ENCODE data around the gene ART1.
"Not testable (repeated sequence)": the region's sequence is repeated elsewhere in the genome, so short reads cannot be mapped to it uniquely, and the experiment has no call there.

The ART1 gene

DNA sequence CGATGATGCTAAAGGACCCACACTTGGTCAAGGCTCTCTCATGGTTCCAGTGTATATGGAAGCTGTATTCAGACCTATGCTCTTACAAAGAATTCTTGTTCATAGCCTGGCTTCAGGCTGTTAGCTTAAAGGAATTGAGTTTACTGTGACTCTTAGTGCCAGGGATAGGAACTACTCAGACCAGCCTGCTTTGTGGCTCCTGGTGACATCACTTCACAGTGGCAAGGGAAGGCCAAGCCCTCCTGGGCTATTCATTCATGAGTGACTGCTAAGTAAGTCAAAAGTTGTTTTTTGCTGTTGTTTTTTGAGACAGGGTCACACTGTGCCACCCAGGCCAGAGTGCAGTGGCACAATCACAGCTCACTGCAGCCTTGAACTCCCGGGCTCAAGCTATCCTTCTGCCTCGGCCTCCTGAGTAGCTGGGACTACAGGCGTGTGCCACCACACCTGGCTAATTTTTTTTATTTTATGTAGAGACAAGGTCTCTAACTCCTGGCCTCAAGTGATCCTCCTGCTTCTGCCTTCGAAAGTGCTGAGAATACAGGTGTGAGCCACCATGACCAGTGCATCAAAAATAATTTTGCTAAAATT lies 12.8 kb upstream of the ART1 start:
- DNase-seq = no peak

GRCh38 chr11:3635641-3636375 lies 9.1 kb upstream of the ART1 start:
- no peak for DNase-seq

DNA sequence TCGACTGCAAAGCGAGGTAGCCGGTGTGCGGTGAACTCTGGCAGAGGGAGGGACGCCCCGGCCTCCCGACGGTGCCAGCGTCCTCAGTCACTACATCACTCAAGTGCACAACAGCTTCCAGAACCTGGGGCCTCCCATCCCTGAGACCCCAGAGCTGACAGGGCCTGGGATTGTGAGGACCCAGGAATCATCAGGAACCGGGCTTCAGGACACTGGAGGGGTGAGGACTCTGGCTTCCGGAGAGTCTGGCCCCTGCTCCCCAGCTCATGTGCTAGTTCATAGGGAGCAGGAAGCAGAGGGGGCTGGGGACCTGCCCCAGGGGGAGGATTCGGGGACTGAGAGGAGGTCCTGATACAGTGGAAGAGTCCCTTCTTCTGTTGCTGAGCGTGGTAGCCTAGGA lies 7.7 kb upstream of the ART1 start:
- DNase-seq = no peak

DNA sequence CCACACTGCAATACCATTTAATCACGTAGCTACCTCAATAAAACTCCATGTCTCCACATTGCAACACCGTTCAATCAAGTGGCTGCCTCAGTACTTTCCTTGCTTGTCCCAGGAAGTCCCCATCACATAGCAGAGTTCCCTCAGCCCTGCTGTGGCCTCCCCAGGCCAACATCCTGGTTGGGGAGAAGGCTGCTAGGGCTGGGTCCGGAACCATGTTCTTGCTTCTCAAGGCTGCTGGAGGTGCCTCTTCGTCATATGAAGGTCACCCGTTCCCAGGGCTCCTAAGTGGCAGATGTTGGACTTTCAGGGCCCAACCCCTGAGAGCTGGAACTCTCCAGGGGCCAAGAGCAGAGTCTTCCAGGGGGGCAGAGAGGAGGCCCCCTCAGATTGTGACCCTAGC lies 6.4 kb upstream of the ART1 start:
- DNase-seq = no peak

- no peak for DNase-seq
These were observed 5.1 kb upstream of the ART1 start for GRCh38 chr11:3639841-3640240.

DNA sequence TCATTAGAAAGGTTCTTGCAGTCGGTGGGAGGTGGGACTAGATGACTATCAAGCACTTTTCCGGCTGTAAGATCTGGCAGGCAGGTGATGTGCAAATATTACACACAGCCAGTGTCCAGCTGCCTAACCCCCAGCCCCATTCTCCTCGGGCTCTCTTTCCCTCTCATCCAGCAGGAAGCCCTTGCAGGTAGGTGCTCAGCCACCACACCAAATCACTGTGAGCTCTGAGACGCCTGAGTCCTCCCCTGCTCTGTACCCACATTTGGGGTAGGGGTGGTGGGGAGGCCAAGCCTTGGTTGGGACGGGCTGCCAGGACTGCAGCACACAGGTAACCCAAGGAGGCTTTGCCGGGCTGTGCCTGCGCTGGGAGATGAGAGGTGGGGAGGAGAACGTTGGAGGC lies 3.7 kb upstream of the ART1 start:
- no peak for DNase-seq

DNA sequence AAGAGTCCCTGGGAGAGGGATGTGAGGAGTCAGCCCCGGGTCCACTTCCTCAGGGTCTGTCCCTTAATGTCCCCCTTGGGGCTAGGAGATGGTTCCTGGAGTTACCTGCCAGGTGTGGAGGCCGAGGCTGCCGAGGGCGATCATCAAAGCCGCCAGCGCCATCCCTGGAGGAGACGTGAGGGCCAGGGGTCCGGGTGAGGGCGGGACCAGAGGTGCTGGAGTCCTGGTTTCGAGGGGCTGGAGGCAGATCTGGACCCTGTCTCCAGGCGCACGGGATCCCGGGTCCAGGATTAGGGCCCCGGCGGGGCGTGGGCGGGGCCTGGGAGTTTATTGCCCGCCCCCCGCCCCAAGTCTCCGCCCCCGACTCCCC lies 3.2 kb upstream of the ART1 start, which contains the start of gene ART5:
ART5 (minus strand) TSS at position 292 of the 370 bp plus-strand sequence; CDS start at position 162, 130 bp downstream.
- DNase-seq = no peak

- DNase-seq = peak; percentile 21
These were observed 2.6 kb upstream of the ART1 start for GRCh38 chr11:3642071-3642951.

- DNase-seq = not testable (repeated sequence)
These were observed 1.8 kb upstream of the ART1 start for GRCh38 chr11:3643102-3643546.

DNA sequence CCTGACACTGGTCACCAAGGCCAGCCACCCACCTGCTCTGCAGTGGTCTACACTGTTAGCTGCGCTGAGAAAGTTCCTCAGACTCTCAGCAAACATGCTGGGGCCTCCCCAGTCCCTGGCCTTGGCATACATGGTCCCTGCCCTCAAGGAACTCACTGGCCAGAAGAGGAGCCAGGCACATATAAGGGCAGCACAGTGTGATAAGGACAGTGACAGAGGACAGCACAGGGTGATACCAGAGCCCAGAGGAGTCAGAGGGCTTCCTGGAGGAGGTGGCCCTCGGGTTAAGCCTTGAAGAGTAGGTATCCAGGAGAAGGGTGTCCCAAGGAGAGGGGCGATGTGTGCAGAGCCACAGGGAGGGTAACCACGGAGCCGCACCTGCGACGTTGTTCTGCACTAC lies 624 bp downstream of the ART1 start:
- DNase-seq = no peak

DNA sequence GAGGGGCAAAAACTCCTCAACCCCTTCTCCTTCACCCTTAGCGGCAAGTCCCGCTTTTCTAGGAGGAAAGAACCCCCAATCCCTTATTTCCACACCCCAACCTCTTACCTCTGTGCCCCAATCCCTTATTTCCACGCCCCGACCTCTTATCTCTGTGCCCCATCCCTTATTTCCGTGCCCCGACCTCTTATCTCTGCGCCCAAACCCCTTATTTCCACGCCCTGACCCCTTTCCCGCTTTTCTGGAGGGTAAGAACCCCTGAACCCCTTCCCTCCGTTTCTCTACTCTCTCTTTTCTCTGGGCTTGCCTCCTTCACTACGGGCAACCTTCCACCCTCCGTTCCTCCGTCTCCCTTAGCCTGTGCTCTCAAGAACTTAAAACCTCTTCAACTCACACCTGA lies 3.9 kb downstream of the ART1 start:
- not testable (repeated sequence) for DNase-seq

- DNase-seq = not testable (repeated sequence)
These were observed 4.4 kb downstream of the ART1 start for GRCh38 chr11:3649374-3649773.

DNA sequence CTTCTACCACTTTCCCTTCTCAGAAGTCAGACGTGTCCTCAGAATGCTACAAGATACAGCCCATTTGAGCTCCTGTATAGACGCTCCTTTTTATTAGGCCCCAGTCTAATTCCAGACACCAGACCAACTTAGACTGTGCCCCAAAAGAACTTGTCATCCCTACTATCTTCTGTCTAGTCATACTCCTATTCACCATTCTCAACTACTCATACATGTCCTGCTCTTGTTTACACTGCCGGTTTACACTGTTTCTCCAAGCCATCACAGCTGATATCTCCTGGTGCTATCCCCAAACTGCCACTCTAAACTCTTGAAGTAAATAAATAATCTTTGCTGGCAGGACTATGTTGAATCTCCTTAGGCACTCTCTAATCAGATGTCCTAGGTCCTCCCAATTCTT lies 7.6 kb downstream of the ART1 start:
- not testable (repeated sequence) for DNase-seq

- no peak for DNase-seq
These were observed 10.6 kb downstream of the ART1 start for GRCh38 chr11:3655547-3655946.

DNA sequence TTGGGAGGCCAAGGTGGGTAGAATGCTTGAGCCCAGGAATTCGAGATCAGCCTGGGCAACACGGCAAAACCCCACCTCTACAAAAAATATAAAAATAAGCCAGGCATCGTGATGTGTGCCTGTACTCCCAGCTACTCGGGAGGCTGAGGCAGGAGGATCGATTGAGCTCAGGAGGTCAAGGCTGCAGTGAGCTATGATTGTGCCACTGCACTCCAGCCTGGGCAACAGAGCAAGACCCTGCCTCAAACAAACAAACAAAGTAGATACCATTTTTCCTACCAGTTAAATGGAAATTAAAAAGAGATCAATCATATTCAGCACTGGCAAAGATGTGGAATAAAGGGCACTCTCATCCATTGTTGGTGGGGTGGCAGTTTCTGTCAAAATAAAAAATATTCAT lies 12.4 kb downstream of the ART1 start:
- not testable (repeated sequence) for DNase-seq

DNA sequence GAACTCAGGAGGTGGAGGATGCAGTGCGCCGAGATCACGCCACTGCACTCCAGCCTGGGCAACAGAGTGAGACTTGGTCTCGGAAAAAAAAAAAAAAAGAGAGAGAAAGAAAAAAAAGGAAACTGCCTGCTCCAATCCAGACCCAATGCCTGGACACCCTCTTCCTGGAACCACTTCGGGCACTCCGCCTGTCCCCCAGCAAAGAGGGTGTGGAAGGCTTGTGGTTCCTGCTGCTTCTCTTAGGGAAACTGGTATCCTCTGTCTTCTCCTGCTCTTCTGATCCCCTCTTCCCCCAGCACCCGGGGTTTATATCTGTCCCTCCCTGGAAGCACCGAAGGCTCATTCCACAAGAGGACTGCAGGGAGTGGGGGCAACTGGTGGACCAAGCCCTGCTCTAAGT lies 13.3 kb downstream of the ART1 start:
- no peak for DNase-seq

DNA sequence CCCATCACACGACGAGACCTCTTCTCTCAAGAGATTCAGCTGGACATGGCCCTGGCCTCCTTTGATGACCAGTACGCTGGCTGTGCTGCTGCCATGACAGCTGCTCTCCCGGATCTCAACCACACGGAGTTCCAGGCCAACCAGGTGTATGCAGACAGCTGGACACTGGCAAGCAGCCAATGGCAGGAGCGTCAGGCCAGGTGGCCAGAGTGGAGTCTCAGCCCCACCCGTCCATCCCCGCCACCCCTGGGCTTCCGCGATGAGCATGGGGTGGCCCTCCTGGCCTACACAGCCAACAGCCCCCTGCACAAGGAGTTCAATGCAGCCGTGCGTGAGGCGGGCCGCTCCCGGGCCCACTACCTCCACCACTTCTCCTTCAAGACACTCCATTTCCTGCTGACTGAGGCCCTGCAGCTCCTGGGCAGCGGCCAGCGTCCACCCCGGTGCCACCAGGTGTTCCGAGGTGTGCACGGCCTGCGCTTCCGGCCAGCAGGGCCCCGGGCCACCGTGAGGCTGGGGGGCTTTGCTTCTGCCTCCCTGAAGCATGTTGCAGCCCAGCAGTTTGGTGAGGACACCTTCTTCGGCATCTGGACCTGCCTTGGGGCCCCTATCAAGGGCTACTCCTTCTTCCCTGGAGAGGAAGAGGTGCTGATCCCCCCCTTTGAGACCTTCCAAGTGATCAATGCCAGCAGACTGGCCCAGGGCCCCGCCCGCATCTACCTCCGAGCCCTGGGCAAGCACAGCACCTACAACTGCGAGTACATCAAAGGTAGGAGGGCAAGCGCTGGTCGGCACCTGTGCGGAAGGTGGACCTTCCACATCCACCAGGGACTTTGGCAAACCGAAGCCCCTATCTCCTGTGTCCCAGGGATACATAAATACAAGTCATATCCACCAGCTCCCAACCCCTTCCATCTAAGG lies 14.9 kb downstream of the ART1 start:
- no peak for DNase-seq

GRCh38 chr11:3660960-3661359 lies 16.0 kb downstream of the ART1 start:
- DNase-seq = no peak

GRCh38 chr11:3662856-3663255 lies 17.9 kb downstream of the ART1 start:
- DNase-seq = no peak

- DNase-seq = no peak
These were observed 19.2 kb downstream of the ART1 start for GRCh38 chr11:3664032-3664630.

DNA sequence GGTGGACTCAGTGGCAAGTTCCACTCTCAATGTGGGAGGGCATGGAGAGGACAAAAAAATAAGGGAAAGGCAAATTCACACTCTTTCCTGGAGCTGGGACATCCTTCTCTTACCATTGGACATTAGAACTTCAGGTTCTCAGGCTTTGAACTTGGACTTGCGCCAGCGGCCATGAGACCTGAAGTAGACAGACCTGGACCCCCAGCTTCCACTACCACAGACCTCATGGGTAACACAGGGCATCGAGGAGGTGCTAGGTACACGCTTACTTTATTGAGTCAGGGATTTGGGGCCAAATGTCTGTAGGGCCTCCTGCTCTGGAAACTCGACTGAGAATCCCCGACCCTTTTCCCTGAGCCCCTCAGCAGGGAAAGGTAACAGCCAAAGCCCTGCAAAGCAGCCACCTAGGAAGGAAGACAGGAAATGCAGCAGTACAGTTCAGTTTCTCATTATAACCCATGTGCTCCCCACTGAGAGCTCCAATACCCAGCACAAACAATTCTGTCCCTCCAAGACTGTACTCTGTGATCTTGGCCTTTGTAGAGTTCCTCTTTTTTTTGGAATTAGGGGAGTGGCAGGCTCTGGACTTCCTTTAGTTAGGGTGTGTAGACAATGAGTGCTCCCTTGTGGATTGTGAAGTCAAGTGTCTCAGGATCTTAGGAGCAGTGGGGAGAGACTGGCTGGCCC lies 20.6 kb downstream of the ART1 start:
- DNase-seq = no peak

Data from NCI-H510A treated with DMSO at 0.1 percent for 48 hours (cell line).